GM12801 (cell line): Measurements from ENCODE around the gene MAGEH1.

Experiments used
- TF ChIP-seq, protein P1 (sequence below): IDR thresholded peaks from one replicate; pipeline ENCODE4 v1.5.1; 2011; ENCODE audit warnings: control low read depth; ENCODE audit not compliant: insufficient read length; ENCODE audit errors: extremely low read depth

MAGEH1 gene, protein sequence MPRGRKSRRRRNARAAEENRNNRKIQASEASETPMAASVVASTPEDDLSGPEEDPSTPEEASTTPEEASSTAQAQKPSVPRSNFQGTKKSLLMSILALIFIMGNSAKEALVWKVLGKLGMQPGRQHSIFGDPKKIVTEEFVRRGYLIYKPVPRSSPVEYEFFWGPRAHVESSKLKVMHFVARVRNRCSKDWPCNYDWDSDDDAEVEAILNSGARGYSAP

DNA sequence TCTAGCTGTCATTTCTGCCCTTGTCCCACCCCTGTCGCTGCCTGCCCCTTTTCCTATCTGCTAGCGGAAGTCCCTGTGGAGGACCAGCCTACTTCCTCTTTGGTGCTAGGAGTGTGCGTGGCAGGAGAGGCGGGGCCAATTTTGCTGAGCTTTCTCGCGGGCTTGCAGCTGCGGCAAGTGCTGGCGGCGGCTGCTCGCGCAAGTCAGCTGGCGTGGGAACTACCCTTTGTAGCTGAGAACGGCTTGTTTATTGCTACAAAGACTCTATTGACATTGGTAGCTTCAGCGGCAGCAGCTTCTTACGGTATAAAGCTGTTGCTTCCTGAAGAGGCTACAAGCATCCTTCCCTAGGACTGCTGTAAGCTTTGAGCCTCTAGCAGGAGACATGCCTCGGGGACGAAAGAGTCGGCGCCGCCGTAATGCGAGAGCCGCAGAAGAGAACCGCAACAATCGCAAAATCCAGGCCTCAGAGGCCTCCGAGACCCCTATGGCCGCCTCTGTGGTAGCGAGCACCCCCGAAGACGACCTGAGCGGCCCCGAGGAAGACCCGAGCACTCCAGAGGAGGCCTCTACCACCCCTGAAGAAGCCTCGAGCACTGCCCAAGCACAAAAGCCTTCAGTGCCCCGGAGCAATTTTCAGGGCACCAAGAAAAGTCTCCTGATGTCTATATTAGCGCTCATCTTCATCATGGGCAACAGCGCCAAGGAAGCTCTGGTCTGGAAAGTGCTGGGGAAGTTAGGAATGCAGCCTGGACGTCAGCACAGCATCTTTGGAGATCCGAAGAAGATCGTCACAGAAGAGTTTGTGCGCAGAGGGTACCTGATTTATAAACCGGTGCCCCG, at the start of gene MAGEH1:
MAGEH1 (plus strand) TSS at position 138 of the 843 bp plus-strand sequence; CDS start at position 386, 248 bp downstream.
- TF ChIP-seq, protein P1, sequence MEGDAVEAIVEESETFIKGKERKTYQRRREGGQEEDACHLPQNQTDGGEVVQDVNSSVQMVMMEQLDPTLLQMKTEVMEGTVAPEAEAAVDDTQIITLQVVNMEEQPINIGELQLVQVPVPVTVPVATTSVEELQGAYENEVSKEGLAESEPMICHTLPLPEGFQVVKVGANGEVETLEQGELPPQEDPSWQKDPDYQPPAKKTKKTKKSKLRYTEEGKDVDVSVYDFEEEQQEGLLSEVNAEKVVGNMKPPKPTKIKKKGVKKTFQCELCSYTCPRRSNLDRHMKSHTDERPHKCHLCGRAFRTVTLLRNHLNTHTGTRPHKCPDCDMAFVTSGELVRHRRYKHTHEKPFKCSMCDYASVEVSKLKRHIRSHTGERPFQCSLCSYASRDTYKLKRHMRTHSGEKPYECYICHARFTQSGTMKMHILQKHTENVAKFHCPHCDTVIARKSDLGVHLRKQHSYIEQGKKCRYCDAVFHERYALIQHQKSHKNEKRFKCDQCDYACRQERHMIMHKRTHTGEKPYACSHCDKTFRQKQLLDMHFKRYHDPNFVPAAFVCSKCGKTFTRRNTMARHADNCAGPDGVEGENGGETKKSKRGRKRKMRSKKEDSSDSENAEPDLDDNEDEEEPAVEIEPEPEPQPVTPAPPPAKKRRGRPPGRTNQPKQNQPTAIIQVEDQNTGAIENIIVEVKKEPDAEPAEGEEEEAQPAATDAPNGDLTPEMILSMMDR = no peak

DNA sequence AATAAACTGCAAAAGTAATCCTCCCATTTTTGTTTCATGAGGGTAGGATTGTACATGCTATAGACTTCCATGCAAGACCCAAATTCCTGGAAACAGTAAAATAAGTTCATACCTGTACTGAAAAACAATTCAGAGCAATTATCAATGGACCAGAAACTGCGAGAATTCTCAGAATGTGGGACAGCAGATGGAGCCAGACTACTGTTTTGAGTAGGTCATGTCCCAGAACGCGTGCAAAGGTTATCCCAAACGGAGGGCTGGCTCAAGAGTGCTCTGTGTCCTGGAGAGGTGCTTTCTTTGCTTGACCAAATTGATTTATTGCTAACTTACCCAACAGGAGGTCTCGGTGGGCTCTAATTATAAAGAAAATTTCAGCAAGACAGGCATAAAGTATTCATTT, 1.7 kb upstream of the MAGEH1 start:
- TF ChIP-seq, protein P1 = no peak

DNA sequence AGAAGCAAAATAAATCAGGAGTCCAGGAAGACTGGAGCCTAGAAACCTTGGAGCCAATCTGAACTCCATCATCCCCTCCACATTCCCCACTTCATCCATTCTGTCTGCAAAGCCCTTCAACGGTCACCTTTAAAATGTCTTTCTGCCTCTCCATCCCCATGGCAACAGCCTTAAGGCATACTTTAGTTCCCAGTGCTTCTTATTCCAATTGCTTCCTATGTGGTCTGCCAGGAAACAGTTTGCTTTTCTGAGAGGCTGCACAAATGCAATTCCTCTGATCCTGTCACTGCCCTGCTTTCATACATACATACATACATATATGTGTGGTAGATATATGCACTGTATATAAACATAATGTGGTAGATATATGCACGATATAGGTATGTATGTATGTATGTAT, 786 bp upstream of the MAGEH1 start:
- TF ChIP-seq, protein P1 = no peak

DNA sequence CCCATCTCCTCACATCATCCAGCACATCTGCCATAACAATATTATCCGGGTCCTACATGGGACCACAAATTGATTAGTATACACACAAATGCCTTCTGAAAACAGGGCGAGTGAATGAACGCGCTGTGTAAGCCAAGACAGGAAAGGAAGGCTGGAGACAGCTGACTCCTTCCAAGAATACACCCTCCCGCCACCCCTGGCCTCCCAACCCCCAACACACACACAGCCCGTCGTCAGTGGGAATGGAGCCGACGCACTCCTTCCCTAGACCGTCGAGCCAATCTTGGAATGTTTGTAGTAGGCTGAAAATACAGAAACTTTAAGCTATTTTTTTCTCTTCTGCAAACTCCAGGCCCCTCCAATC, 319 bp upstream of the MAGEH1 start:
- TF ChIP-seq, protein P1 = no peak

DNA sequence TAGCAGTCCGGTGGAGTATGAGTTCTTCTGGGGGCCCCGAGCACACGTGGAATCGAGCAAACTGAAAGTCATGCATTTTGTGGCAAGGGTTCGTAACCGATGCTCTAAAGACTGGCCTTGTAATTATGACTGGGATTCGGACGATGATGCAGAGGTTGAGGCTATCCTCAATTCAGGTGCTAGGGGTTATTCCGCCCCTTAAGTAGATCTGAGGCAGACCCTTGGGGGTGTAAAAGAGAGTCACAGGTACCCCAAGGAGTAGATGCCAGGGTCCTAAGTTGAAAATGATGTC, 852 bp downstream of the MAGEH1 start:
- TF ChIP-seq, protein P1 = no peak

DNA sequence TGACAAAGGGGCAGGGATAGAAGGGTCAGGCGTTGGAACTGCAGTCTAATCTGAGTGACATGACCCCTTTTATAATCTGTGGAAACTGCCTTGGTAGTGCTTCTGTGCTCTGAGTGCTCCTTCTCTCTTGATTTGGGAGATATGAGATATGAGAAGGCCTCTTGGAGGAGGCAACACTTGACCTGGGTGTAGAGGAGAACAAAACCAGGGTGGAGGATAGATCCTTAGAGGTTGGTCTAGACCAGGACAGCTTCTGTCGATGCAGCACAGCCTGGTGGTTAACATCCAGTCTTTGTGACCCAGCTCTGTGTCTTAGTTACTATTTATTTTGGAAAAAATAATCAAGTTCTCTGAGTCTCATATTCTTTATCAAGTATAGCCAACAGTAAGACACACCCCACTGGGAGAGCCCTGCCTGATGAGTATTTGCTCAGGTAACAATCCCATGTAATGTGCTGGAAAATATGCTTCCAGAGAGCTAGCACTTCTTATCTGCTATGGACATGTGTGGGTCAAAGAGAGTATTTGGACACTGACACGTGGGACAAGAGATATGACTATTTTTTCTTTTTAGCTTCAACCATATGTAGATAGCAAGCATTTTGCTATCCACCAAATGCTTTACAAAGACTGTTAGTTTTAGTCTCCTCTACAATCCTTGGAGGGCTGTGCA, 28.6 kb downstream of the MAGEH1 start:
- TF ChIP-seq, protein P1 = no peak

DNA sequence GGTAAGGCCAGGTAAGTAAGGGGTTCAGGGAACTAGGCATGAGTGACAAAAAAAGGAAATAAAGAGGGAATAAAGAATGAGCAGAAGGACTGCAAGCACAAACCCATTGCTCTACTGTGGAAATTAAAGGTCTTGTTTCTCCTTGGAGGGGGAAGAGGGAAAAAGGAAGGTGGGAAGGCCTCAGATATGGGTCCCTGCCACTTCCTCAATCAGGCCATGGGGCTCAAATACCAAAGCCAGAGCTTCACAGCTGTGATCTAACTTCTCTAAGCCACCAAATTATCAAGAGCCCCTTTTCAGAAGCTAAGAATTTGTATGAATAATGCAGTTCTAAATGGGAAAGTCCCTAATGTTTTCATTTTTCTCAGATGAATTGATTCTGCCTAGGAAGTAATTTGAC, 33.0 kb downstream of the MAGEH1 start:
- TF ChIP-seq, protein P1 = no peak
